ENCODE measurements around the gene CDKL2.

The CDKL2 gene

DNA sequence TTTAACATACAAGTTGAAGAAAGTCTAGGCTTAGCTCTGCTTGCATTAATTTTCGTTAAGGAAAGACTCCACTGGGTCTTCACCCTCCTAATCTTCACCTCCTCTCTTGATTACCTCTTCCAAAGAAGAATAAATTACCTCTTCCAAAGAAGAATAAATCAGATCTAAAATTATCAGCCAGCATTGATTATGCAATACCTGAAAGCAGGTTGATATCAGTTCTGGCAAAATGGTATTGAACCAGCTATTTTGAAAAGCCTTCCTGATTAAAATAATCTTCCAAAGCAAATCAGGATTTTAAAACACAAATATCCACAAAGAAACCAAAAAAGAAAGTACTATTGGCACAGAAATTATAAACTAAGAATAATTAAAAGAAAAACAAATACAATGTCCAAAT is 36.9 kb downstream of the CDKL2 start:
- TF ChIP-seq, protein P1, sequence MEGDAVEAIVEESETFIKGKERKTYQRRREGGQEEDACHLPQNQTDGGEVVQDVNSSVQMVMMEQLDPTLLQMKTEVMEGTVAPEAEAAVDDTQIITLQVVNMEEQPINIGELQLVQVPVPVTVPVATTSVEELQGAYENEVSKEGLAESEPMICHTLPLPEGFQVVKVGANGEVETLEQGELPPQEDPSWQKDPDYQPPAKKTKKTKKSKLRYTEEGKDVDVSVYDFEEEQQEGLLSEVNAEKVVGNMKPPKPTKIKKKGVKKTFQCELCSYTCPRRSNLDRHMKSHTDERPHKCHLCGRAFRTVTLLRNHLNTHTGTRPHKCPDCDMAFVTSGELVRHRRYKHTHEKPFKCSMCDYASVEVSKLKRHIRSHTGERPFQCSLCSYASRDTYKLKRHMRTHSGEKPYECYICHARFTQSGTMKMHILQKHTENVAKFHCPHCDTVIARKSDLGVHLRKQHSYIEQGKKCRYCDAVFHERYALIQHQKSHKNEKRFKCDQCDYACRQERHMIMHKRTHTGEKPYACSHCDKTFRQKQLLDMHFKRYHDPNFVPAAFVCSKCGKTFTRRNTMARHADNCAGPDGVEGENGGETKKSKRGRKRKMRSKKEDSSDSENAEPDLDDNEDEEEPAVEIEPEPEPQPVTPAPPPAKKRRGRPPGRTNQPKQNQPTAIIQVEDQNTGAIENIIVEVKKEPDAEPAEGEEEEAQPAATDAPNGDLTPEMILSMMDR (IDR thresholded peaks at IDR 0.05; ENCODE audit: low read depth, low read length, missing control alignments), result no peak
- no peaks in the 10 kb centered on the region for H3K27me3 ChIP-seq (replicated peaks)
- H3K4me3 ChIP-seq (ENCODE audit: low read depth, low read length), result no peak overlapping the region
- no peak for DNase-seq
- H3K27ac ChIP-seq, result no peak overlapping the region
- H3K36me3 ChIP-seq (replicated peaks), result no peaks in the 10 kb centered on the region
- in situ Hi-C loops (cut with HindIII; ENCODE audit: low pct_ligation_motif_present, low sequenced_read_pairs), result no loop called here

DNA sequence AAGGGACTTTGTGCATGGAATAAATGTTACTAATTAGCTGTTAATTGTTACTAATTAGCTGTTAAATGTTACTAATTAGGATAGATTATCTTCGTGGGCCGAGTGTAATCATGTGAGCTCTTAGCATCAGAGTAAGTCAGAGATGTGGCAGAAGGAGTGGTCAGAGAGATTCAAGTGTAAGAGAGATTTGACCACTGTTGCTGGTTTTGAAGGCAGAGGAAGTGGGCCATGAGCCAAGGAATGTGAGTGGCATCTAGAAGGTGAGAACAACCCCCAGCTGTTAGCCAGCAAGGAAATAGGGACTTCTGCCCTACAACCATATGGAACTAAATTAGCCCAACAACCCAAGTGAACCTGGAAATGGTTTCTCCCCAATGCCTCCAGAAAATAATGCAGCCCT is 46.3 kb downstream of the CDKL2 start:
- no peaks in the 10 kb centered on the region for H3K36me3 ChIP-seq (replicated peaks)
- no peak overlapping the region for H3K4me3 ChIP-seq (ENCODE audit: low read depth, low read length)
- no peaks in the 10 kb centered on the region for H3K27me3 ChIP-seq (replicated peaks)
- DNase-seq, result no peak
- in situ Hi-C loops (cut with HindIII; ENCODE audit: low pct_ligation_motif_present, low sequenced_read_pairs), result no loop called here
- H3K27ac ChIP-seq, result no peak overlapping the region
- TF ChIP-seq, protein P1 (IDR thresholded peaks at IDR 0.05; ENCODE audit: low read depth, low read length, missing control alignments), result no peak

DNA sequence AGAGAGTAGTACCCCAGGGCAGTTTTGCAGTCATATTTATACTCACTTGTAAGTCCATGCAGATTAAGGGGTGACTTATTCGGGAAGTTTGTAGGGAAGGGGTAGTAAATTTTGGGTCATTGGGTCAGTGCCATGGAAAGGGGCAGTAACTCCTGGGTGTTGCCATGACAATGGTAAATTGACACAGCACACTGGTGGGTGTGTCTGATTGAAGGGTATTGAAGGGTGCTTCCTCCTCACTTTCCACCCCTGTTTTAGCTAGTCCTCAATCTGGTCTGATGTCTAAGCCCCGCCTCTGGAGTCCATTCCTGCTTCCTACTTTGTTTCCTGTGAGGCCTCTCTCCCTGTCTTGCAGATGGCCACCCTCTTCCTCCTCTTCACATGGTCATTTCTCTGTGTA is 62.6 kb downstream of the CDKL2 start:
- H3K27me3 ChIP-seq (replicated peaks), result no peaks in the 10 kb centered on the region
- DNase-seq, result no peak

DNA sequence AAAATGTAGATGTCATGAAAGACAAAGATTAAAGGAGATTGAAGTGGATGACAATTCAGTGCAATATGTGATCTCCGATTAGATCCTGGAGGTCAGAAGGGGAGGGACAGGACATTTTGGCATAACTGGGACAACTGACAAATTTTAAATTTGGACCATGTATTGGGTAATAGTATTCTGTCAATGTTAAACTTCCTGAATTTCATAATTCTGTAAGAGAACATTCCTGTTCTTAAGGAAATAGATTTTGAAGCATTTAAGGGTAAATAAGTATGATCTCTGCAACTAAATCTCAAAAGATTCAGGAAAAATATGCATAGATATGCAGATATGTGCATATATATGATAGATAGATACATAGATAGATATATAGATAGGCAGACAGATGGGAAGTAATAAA is 63.4 kb downstream of the CDKL2 start:
- Histone ChIP-seq H3K36me3 (replicated peaks) (no peaks in the 10 kb centered on the region), H3K4me3 (ENCODE audit: low read depth, low read length) (no peak overlapping the region), H3K27me3 (replicated peaks) (no peaks in the 10 kb centered on the region), H3K27ac (no peak overlapping the region)
- no peak for DNase-seq
- in situ Hi-C loops (cut with HindIII; ENCODE audit: low pct_ligation_motif_present, low sequenced_read_pairs), result no loop called here
- TF ChIP-seq, protein P1 (IDR thresholded peaks at IDR 0.05; ENCODE audit: low read depth, low read length, missing control alignments), result no peak

More for the DNA sequence above, 62.6 kb downstream of the CDKL2 start:
- H3K4me3 ChIP-seq (ENCODE audit: low read depth, low read length), result no peak overlapping the region
- no peaks in the 10 kb centered on the region for H3K36me3 ChIP-seq (replicated peaks)
- TF ChIP-seq, protein P1 (IDR thresholded peaks at IDR 0.05; ENCODE audit: low read depth, low read length, missing control alignments), result no peak
- H3K27ac ChIP-seq, result no peak overlapping the region
- in situ Hi-C loops (cut with HindIII; ENCODE audit: low pct_ligation_motif_present, low sequenced_read_pairs), result no loop called here

DNA sequence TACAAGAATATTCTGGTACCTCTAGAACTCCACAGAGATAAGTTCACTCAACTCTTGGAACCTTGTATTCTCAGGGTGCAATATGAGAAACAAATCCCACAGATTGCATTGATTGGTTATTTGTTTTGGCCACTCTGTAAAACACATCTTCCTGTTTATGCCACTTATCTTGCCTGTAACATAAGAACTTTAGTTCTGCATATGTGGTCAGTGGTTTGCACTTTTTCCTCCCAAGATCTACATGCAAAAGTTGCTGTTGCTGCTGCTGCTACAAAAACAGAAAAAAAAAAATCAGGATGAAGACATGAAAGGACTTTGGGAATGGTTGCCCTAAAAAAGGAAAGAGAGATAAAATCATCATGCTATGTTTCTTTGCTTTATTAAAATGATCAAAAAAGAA is 64.8 kb downstream of the CDKL2 start:
- Histone ChIP-seq H3K27me3 (replicated peaks) (no peaks in the 10 kb centered on the region), H3K36me3 (replicated peaks) (no peaks in the 10 kb centered on the region), H3K27ac (no peak overlapping the region), H3K4me3 (ENCODE audit: low read depth, low read length) (no peak overlapping the region)
- in situ Hi-C loops (cut with HindIII; ENCODE audit: low pct_ligation_motif_present, low sequenced_read_pairs), result no loop called here
- DNase-seq, result no peak
- TF ChIP-seq, protein P1 (IDR thresholded peaks at IDR 0.05; ENCODE audit: low read depth, low read length, missing control alignments), result no peak

DNA sequence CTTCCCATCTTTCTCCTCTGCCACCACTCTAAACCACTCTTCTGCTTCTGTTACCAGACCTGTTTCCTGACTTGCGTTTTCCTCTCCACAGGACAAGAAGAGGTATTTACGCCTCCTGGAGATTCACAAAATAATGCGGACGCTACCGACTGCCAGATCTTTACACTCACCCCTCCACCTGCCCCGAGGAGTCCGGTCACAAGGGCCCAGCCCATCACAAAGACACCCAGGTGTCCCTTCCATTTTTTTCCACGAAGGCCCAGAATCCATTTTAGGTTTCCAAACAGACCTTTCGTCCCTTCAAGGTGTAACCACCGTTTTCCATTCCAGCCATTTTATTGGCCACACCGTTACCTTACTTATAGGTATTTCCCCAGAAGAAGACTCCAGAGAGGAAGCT is 66.3 kb downstream of the CDKL2 start:
- DNase-seq, result no peak
- Histone ChIP-seq H3K36me3 (replicated peaks) (no peaks in the 10 kb centered on the region), H3K4me3 (ENCODE audit: low read depth, low read length) (no peak overlapping the region), H3K27me3 (replicated peaks) (no peaks in the 10 kb centered on the region), H3K27ac (no peak overlapping the region)
- TF ChIP-seq, protein P1 (IDR thresholded peaks at IDR 0.05; ENCODE audit: low read depth, low read length, missing control alignments), result no peak
- in situ Hi-C loops (cut with HindIII; ENCODE audit: low pct_ligation_motif_present, low sequenced_read_pairs), result no loop called here
